Measurements from ENCODE around the gene ADORA3.

- no peak for TF ChIP-seq CTCF (conservative IDR thresholded peaks at IDR 0.05 in 1 of 2, IDR thresholded peaks at IDR 0.05 in 1 of 2; ENCODE audit: extremely low read depth in 1 of 2, insufficient read depth in 1 of 2, low read depth in 1 of 2, low read length in 2 of 2)
- no peak for TF ChIP-seq EZH2 (IDR thresholded peaks at IDR 0.05; ENCODE audit: borderline replicate concordance, low read length)
Observed at GRCh38 chr1:111520053-111520452, 16.6 kb upstream of the ADORA3 start.

Data from mammary epithelial cell (primary cell).